ENCODE results near the gene PRRX1.

The PRRX1 gene

DNA sequence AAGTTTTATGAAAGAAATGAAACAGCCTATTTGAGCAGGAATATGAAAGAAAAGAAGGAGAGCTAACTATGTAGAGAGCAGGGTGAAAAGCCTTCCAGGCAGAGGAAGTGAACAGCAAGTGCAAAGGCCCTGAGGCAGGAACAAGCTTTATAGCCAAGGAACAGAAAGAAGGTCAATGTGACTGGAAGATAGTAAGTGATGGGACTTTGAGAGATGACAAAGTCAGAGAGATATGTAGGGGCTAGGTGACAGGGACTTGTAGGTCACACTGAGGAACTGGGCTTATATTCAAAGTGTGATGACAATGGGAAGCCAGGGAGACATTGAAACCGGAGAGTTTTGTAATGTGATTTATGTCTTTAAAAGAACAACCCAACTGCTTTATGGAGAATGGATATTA is 18.9 kb downstream of the PRRX1 start:
- no peak for DNase-seq (ENCODE audit: low read depth, low spot score)
- no peaks in the 10 kb centered on the region for H3K36me3 ChIP-seq (ENCODE audit: insufficient read depth, insufficient read length, low read length)
- no peak for TF ChIP-seq ZNF274 (IDR thresholded peaks at IDR 0.05; ENCODE audit: low read depth, low read length)
- no peak overlapping the region for H3K9ac ChIP-seq (ENCODE audit: insufficient read length, low read depth)
- no peaks in the 10 kb centered on the region for H3K27me3 ChIP-seq (ENCODE audit: insufficient read depth, insufficient read length)
- H3K4me3 ChIP-seq (ENCODE audit: insufficient read length, low read depth): no peak overlapping the region
- no peaks in the 10 kb centered on the region for H3K4me1 ChIP-seq (ENCODE audit: insufficient read depth, insufficient read length)
- H3K9me3 ChIP-seq (ENCODE audit: insufficient read depth, low read length): no peaks in the 10 kb centered on the region

GRCh38 chr1:170685166-170685565 is 21.2 kb downstream of the PRRX1 start:
- no peaks in the 10 kb centered on the region for H3K36me3 ChIP-seq (ENCODE audit: insufficient read depth, insufficient read length, low read length)
- no peaks in the 10 kb centered on the region for H3K9me3 ChIP-seq (ENCODE audit: insufficient read depth, low read length)
- TF ChIP-seq YY1 (IDR thresholded peaks at IDR 0.05; ENCODE audit: insufficient read depth, insufficient read length): no peak
- no peak for TF ChIP-seq ZNF274 (IDR thresholded peaks at IDR 0.05; ENCODE audit: low read depth, low read length)
- TF ChIP-seq SUZ12 (IDR thresholded peaks at IDR 0.05; ENCODE audit: extremely low read depth, insufficient read depth, insufficient read length): no peak
- DNase-seq (ENCODE audit: low read depth, low spot score): no peak
- H3K9ac ChIP-seq (ENCODE audit: insufficient read length, low read depth): no peak overlapping the region
- no peaks in the 10 kb centered on the region for H3K27me3 ChIP-seq (ENCODE audit: insufficient read depth, insufficient read length)
- no peaks in the 10 kb centered on the region for H3K4me1 ChIP-seq (ENCODE audit: insufficient read depth, insufficient read length)
- no peak overlapping the region for H3K4me3 ChIP-seq (ENCODE audit: insufficient read length, low read depth)

GRCh38 chr1:170686291-170686690 is 22.4 kb downstream of the PRRX1 start:
- Histone ChIP-seq H3K36me3 (ENCODE audit: insufficient read depth, insufficient read length, low read length) (no peaks in the 10 kb centered on the region), H3K9me3 (ENCODE audit: insufficient read depth, low read length) (no peaks in the 10 kb centered on the region), H3K9ac (ENCODE audit: insufficient read length, low read depth) (no peak overlapping the region), H3K4me3 (ENCODE audit: insufficient read length, low read depth) (no peak overlapping the region), H3K4me1 (ENCODE audit: insufficient read depth, insufficient read length) (no peaks in the 10 kb centered on the region), H3K27me3 (ENCODE audit: insufficient read depth, insufficient read length) (no peaks in the 10 kb centered on the region)
- DNase-seq (ENCODE audit: low read depth, low spot score): no peak
- TF ChIP-seq SUZ12 (IDR thresholded peaks at IDR 0.05; ENCODE audit: extremely low read depth, insufficient read depth, insufficient read length) (no peak), YY1 (IDR thresholded peaks at IDR 0.05; ENCODE audit: insufficient read depth, insufficient read length) (no peak), ZNF274 (IDR thresholded peaks at IDR 0.05; ENCODE audit: low read depth, low read length) (no peak)

DNA sequence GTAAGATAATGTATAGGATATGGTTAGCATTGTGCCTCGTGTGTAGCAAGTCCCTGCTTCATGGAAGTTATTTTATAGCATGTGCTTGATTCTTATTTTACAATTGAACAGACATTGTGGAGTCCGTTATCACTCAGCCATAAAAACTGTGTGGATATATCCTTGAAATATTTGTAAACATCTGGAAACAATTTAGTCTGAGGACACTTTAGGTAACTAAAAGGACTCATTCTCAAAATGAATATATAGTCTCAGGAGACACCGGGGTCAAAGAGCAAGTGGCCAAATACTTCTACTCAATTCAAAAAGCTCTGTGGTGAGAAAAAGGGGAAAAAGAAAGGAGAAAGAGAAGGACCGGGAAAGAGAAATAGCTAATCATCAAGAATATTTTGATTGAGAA is 23.7 kb downstream of the PRRX1 start:
- Histone ChIP-seq H3K9ac (ENCODE audit: insufficient read length, low read depth) (no peak overlapping the region), H3K9me3 (ENCODE audit: insufficient read depth, low read length) (no peaks in the 10 kb centered on the region), H3K27me3 (ENCODE audit: insufficient read depth, insufficient read length) (no peaks in the 10 kb centered on the region), H3K4me1 (ENCODE audit: insufficient read depth, insufficient read length) (no peaks in the 10 kb centered on the region), H3K36me3 (ENCODE audit: insufficient read depth, insufficient read length, low read length) (no peaks in the 10 kb centered on the region), H3K4me3 (ENCODE audit: insufficient read length, low read depth) (no peak overlapping the region)
- no peak for TF ChIP-seq YY1 (IDR thresholded peaks at IDR 0.05; ENCODE audit: insufficient read depth, insufficient read length)
- no peak for TF ChIP-seq ZNF274 (IDR thresholded peaks at IDR 0.05; ENCODE audit: low read depth, low read length)
- no peak for TF ChIP-seq SUZ12 (IDR thresholded peaks at IDR 0.05; ENCODE audit: extremely low read depth, insufficient read depth, insufficient read length)
- DNase-seq (ENCODE audit: low read depth, low spot score): no peak

DNA sequence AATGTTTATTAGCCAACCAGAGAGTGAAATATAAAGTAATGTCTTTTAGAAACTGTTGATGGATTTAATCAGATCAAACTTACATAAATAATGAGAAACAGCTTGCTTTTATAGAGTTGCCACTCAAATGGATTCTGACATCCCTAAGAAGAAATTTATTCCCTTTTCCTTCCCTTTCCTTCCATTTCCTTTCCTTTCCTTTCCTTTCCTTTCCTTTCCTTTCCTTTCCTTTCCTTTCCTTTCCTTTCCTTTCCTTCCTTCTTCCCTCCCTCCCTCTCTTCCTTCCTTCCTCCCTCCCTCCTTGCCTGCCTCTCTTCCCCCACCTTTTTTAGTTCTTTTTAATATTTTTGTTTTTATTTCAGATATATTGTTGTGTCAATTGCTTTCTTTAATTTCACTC is 27.3 kb downstream of the PRRX1 start:
- H3K4me3 ChIP-seq (ENCODE audit: insufficient read length, low read depth): no peak overlapping the region
- no peak overlapping the region for H3K9ac ChIP-seq (ENCODE audit: insufficient read length, low read depth)
- no peaks in the 10 kb centered on the region for H3K4me1 ChIP-seq (ENCODE audit: insufficient read depth, insufficient read length)

DNA sequence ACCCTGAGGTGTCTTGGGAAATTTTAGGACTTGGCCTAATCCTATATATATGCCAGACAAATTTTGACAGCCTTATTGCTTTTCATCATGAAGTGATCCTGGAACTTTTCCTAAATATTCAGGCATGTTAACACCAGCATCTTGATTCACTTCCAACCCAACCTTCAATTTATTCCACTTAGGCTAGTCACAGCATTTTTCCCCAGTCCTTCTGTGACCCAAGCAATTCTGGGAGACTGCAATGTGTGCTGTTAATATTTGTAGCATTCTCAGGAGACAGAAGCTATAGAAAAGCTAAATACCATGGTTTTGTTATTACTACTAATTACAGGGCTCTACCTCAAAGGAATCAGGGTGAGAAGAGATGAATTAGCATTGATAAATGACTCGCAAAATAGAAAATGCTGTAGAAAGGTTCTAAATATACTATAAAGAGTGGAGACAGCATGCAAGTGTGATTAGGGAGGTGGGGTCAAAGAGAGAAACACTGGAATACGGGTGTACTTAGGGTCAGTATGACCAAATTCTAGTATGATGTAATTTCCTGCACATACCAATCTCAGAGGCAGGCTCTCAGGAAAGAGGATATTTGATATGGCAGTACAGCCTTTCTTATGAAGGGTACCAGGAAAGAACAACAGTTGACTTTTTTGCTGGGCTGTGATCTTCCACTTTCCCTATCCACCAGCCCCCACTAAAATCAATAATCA is 29.1 kb downstream of the PRRX1 start:
- Histone ChIP-seq H3K4me1 (ENCODE audit: insufficient read depth, insufficient read length) (no peaks in the 10 kb centered on the region), H3K9ac (ENCODE audit: insufficient read length, low read depth) (no peak overlapping the region), H3K27me3 (ENCODE audit: insufficient read depth, insufficient read length) (no peaks in the 10 kb centered on the region), H3K9me3 (ENCODE audit: insufficient read depth, low read length) (no peaks in the 10 kb centered on the region), H3K4me3 (ENCODE audit: insufficient read length, low read depth) (no peak overlapping the region), H3K36me3 (ENCODE audit: insufficient read depth, insufficient read length, low read length) (no peaks in the 10 kb centered on the region)
- TF ChIP-seq ZNF274 (IDR thresholded peaks at IDR 0.05; ENCODE audit: low read depth, low read length) (no peak), YY1 (IDR thresholded peaks at IDR 0.05; ENCODE audit: insufficient read depth, insufficient read length) (no peak), SUZ12 (IDR thresholded peaks at IDR 0.05; ENCODE audit: extremely low read depth, insufficient read depth, insufficient read length) (no peak)
- no peak for DNase-seq (ENCODE audit: low read depth, low spot score)

More for the DNA sequence above, 27.3 kb downstream of the PRRX1 start:
- no peaks in the 10 kb centered on the region for H3K36me3 ChIP-seq (ENCODE audit: insufficient read depth, insufficient read length, low read length)
- DNase-seq (ENCODE audit: low read depth, low spot score): no peak
- H3K9me3 ChIP-seq (ENCODE audit: insufficient read depth, low read length): no peaks in the 10 kb centered on the region
- no peak for TF ChIP-seq YY1 (IDR thresholded peaks at IDR 0.05; ENCODE audit: insufficient read depth, insufficient read length)
- TF ChIP-seq SUZ12 (IDR thresholded peaks at IDR 0.05; ENCODE audit: extremely low read depth, insufficient read depth, insufficient read length): no peak
- TF ChIP-seq ZNF274 (IDR thresholded peaks at IDR 0.05; ENCODE audit: low read depth, low read length): no peak
- H3K27me3 ChIP-seq (ENCODE audit: insufficient read depth, insufficient read length): no peaks in the 10 kb centered on the region

DNA sequence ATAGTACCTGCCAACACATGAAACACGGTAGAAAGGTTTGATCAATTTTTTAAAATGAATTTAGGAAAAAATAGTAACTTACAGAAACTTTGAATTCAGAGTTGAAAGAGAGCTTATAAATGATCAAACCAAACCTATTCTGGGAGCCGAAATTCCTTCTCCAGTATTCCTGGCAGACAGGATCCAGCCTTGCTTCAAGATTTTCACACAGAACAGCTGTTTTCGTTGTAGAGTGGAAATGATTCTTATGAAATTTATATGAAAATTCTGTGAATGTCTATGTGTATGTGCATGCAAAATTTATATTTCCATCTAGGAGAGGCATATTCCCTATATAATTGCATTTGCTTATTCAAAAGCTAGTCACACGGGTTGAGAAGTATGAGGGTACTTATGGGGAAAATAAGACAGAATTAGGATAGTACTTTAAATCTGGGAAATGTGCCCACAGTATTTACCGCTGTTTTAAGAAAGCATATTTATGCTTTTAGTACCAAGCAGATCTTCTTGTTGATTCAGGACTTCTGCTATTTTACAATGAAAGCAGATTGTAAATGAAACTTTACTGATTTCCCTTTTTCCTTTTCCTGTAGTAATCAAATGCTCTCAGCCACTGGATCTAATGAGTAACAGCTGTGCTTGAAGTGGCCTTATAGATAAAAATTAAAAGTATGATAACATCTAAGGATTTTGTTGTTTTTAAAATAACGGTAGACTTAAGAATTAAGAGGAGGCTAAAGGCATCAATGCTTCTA is 30.4 kb downstream of the PRRX1 start:
- Histone ChIP-seq H3K27me3 (ENCODE audit: insufficient read depth, insufficient read length) (no peaks in the 10 kb centered on the region), H3K36me3 (ENCODE audit: insufficient read depth, insufficient read length, low read length) (no peaks in the 10 kb centered on the region), H3K4me3 (ENCODE audit: insufficient read length, low read depth) (no peak overlapping the region), H3K9ac (ENCODE audit: insufficient read length, low read depth) (no peak overlapping the region), H3K9me3 (ENCODE audit: insufficient read depth, low read length) (no peaks in the 10 kb centered on the region), H3K4me1 (ENCODE audit: insufficient read depth, insufficient read length) (no peaks in the 10 kb centered on the region)
- no peak for DNase-seq (ENCODE audit: low read depth, low spot score)
- TF ChIP-seq ZNF274 (IDR thresholded peaks at IDR 0.05; ENCODE audit: low read depth, low read length): no peak
- TF ChIP-seq SUZ12 (IDR thresholded peaks at IDR 0.05; ENCODE audit: extremely low read depth, insufficient read depth, insufficient read length): no peak
- no peak for TF ChIP-seq YY1 (IDR thresholded peaks at IDR 0.05; ENCODE audit: insufficient read depth, insufficient read length)
